NCI-H345 treated with DMSO at 0.1 percent for 48 hours (cell line): ENCODE measurements around the gene CASP10.

Source experiments
- DNase-seq: peaks from one replicate; lab custom pipeline; 2025; ENCODE audit not compliant: unreplicated experiment; lab: John Stamatoyannopoulos, UW

Gene CASP10

DNA sequence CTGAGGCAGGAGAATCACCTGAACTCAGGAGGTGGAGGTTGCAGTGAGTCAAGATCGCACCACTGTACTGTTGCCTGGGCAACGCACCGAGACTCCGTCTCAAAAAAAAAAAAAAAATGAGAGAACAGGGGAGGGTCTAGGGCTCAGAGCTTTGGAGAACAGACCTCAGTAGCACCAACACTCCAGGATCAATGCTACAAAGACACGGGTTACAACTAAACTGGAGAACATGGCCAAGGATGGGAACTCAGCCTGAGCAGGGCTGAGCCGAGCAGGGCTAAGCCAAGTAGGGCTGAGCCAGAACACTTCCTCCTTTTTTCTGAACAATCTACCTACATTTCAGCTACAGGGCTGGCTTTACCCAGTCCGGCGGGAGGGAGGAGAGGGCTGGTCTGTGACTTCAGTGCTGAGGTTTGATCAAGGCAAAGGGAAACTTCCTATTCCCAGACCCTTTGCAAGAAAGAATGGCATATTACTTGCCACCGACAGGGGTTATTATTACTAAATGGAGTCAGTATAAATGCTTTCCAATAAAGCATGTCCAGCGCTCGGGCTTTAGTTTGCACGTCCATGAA is 74.5 kb downstream of the CASP10 start:
- no peak for DNase-seq

- no peak for DNase-seq
Measured at GRCh38 chr2:201257956-201258665, 75.2 kb downstream of the CASP10 start.

- DNase-seq, result no peak
Measured at GRCh38 chr2:201258666-201259615, 76.0 kb downstream of the CASP10 start.

- DNase-seq, result no peak
Measured at GRCh38 chr2:201260302-201260800, 77.4 kb downstream of the CASP10 start, which contains the start of gene CASP8. Gene CASP8, plus strand, starts transcription at chr2:201260536. Its CDS starts 5,951 bp downstream, at chr2:201266487.

GRCh38 chr2:201261471-201261870 is 78.5 kb downstream of the CASP10 start:
- no peak for DNase-seq

DNA sequence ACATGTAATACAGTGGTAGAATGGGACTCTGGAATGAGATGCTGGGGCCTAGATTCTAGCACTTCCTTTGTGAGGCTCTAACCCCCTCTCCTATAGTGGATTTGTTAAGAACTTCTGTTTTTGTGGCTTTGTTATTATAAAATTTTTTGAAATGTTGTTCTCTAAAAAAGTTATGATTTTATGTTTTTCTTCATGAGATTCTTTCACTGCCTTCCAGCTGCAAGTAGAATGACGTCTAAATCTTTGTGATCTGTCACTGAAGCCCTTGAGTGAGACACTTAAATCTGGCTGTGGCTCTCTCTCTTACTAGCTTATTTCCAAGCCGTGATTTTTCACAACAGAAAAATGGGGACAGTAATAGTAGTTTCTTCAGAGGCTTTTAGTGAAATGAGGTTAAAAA is 79.0 kb downstream of the CASP10 start:
- no peak for DNase-seq

- no peak for DNase-seq
Measured at GRCh38 chr2:201262718-201263117, 79.8 kb downstream of the CASP10 start.

- DNase-seq, result no peak
Measured at GRCh38 chr2:201263779-201264178, 80.8 kb downstream of the CASP10 start.

GRCh38 chr2:201264472-201265173 is 81.7 kb downstream of the CASP10 start:
- no peak for DNase-seq

GRCh38 chr2:201266629-201267028 is 83.7 kb downstream of the CASP10 start:
- DNase-seq, result no peak

GRCh38 chr2:201267278-201268030 is 84.5 kb downstream of the CASP10 start:
- no peak for DNase-seq

GRCh38 chr2:201269764-201270163 is 86.8 kb downstream of the CASP10 start:
- DNase-seq, result no peak

DNA sequence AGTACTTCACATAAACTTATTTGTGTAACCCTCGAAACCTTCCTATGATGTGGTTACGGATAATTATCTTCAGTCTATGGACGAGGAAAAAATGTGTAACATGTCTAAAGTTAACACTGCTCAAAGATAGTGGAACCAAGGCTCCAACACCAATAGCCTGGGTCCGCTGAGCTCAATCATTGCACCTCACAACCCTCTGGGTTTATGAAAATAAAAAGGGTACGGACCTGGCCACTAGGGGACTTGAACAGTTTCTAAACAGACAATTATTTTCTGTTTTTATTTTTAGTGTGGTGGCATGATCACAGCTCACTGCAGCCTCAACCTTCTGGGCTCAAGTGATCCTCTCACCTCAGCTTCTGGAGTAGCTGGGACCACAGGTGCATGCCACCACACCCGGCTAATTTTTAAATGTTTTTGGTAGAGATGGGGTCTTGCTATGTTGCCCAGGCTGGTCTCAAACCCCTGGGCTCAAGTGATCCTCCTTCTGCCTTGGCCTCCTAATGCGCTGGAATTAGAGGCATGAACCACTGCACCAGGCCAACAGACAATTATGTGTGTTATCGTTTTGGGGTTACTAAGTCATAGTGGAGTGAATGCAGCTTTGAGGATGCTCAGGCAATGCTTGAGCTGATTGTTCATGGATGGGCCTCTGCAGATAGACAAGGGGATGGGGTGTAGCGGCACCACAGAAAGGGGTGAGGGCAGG is 87.5 kb downstream of the CASP10 start:
- no peak for DNase-seq

DNA sequence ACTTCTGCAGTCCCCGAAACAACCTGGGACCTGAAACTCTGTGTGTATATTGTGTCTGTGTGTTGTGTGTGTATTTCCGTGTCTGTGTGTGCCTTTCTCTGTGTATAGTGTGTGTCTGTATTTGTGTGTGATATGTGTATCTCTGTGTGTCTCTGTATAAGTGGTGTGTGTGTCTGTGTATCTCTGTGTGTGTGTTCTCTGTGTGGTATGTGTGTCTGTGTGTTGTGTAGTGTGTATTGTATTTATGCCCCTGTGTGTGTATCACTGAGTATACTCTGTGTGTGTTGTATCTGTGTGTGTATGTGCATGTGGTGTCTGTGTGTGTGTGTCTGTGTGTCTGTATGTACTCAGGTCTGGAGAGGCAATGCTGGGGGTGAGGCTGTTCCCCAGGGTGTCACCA is 89.0 kb downstream of the CASP10 start:
- DNase-seq, result no peak

DNA sequence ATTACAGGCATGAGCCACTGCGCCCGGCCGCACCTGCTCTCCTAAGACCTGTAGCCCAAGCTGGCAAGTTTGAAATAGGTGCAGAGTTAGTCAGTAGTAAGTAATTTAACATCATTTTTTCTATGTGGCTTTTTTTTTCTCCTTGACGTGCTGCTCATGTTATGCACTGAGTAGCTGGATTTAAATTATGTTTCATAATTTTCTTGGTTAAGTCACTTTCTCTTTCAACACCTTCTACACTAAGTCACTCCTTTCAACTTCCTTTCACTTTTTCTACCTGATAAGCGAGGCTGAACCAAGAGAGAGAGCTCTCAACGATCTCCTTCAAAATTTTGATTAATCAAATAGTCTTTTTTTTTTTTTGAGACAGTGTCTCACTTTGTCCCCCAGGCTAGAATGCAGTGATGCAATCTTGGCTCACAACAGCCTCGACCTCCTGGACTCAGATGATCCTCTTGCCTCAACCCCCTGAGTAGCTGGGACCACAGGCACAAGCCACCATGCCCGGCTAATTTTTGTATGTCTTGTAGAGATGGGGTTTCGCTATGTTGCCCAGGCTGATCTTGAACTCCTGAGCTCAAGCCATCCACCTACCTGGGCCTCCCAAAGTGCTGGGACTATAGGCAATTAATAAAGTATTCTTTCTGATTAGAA is 90.5 kb downstream of the CASP10 start:
- DNase-seq, result no peak

DNA sequence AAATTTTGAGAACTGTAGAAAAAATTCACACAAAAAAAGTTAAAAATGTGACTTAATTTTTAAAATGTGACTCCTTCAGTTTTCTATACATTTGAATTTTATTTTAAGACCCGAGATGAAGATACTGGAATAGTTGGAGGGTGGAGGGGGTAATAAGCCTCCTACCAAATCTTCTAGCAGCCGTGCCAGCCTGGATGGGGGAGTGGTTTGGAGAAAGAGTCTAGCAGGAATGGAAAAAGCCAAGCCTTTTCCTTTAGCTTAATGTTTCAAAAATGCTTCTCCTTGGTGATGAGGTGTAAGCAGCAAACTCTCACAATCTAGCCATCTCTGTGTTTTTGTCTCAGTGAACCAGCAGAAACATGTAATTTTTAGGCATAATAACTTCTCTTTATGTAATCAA is 92.1 kb downstream of the CASP10 start:
- no peak for DNase-seq

GRCh38 chr2:201275990-201276389 is 93.0 kb downstream of the CASP10 start:
- DNase-seq, result no peak

DNA sequence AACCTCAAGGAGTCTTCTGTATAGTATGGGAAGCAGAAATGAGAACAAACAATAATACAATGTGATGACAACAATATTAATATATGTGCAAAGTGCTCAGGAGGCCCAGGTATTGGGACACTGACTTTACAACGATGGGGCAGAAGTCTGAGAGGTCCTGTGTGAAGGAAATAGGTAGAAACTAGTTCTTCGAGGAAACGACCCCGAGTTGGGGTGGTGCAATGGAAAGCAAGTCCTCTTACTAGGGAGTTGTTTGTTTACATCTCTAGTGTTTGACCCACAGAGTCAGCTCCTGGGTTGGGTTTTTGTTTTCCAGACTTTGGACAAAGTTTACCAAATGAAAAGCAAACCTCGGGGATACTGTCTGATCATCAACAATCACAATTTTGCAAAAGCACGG is 93.6 kb downstream of the CASP10 start:
- no peak for DNase-seq
